Myocyte (in vitro differentiated cells): Measurements from ENCODE around the gene TMEM203. TPM values are rescaled to one million over a fixed set of nuclear protein-coding genes. Genes with fewer than 3 reads are reported as not detected.
A peak's percentile ranks its signal among the peaks of the same experiment; 100 is the strongest.
"Not testable (repeated sequence)": the region's sequence is repeated elsewhere in the genome, so short reads cannot be mapped to it uniquely, and the experiment has no call there.

Source experiments
- DNase-seq: peaks from one replicate; pipeline ENCODE4 v3.0.0-alpha.2; 2012; ENCODE audit warnings: low read depth
- polyA plus RNA-seq: library from polyadenylated mRNA; unstranded; fragments of >200 nt; gene quantifications from one replicate; pipeline ENCODE4 v1.2.1, GENCODE V29; 2012; ENCODE audit warnings: missing spikeins
- total RNA-seq: library from RNA; depleted of rRNA; stranded (reverse); fragments of >200 nt; gene quantifications from 2 replicates; pipeline ENCODE4 v1.2.3, GENCODE V29; 2014

TMEM203 gene, protein sequence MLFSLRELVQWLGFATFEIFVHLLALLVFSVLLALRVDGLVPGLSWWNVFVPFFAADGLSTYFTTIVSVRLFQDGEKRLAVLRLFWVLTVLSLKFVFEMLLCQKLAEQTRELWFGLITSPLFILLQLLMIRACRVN
- total RNA-seq = 39.2 and 48.4 TPM in 2 replicates
- polyA plus RNA-seq = 40.9 TPM

DNA sequence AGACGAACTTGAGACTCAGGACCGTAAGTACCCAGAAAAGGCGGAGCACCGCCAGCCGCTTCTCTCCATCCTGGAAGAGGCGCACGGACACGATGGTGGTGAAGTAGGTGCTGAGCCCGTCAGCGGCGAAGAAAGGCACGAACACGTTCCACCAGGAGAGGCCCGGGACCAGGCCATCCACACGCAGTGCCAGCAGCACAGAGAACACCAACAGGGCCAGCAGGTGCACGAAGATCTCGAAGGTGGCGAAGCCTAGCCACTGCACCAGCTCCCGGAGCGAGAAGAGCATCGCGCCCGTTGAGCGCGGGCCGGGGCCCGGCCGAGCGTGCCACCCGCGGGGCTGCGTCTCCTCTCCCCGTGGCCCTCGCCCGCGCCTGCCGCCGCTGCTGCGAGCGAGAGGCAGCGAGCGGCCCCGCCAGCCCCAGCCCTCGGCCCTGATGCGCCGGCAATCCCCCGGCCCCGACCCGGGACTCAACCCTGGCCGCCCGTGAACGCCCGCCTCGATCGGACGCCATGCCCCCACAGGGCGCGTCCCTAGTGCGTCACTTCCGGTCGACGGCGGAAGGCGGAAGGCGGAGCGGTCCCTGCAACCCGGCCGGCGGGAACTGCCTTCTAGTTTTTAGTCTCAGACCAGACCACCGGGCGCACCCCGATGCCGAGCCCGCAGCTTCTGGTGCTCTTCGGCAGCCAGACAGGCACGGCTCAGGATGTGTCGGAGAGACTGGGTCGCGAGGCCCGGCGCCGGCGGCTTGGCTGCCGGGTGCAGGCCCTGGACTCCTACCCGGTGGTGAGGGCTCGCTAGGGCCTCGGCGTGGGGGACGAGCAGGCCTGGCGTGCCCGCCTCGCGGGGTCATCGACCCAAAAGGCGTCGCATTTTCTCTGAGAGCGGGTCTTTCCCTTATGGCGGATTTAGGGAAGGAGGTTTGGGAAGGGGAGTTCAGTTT, at the start of gene TMEM203, which contains the start of gene NDOR1:
TSS of gene TMEM203 (minus strand) at position 523 of the 944 bp plus-strand sequence. CDS start at position 289, 234 bp downstream.
TSS of gene NDOR1 (plus strand) at position 575 of the 944 bp plus-strand sequence. CDS start at position 653, 78 bp downstream.
- DNase-seq = peak; percentile 86

- peak; percentile 88 for DNase-seq
These were observed 49.4 kb upstream of the TMEM203 start, which contains the start of gene NELFB for GRCh38 chr9:137254624-137255447. NELFB (plus strand) TSS chr9:137255327.

DNA sequence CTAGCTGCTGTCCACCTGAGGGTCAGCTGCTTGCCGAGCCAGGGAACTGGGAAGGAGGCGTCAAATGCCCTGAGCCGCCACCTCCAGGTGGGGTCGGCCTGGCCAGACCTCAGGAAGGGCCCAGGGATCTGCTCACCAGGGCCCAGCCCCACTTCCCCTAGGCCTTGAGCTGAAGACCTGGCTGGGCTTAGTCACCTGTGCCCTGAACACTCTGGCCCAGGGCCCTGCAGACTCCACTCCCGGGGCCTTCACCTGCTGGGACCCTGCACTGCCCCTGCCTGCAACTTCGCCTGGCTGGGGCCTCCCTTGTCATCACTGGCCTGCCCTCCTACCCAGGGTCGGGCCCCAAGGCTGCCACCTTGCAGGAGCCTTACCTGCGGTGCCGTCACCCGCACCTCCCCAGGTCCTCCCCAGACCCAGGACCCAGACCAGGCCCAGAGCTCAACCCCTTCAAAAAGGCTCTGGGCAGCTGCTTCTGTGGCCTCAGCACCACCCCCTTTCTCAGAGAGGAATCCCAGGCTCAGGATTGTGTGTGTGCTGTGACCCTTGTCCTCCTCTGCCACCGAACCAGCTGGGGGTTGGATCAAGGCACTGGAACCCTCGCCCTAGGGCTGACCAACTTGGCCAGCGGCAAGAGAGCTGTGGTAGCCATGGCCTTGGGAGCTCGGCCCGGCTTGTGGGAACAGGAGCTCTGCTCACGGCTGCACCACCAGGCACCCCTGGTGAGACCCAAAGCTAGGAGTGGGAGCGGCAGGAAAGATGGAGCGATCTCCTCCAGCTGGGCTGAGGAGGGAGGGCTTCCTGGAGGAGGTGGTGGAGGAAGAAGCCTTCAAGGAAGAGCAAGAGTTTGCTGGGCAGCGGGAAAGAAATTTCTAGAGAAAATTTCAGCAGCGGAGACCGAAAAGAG, 48.5 kb upstream of the TMEM203 start:
- DNase-seq = peak; percentile 62

DNA sequence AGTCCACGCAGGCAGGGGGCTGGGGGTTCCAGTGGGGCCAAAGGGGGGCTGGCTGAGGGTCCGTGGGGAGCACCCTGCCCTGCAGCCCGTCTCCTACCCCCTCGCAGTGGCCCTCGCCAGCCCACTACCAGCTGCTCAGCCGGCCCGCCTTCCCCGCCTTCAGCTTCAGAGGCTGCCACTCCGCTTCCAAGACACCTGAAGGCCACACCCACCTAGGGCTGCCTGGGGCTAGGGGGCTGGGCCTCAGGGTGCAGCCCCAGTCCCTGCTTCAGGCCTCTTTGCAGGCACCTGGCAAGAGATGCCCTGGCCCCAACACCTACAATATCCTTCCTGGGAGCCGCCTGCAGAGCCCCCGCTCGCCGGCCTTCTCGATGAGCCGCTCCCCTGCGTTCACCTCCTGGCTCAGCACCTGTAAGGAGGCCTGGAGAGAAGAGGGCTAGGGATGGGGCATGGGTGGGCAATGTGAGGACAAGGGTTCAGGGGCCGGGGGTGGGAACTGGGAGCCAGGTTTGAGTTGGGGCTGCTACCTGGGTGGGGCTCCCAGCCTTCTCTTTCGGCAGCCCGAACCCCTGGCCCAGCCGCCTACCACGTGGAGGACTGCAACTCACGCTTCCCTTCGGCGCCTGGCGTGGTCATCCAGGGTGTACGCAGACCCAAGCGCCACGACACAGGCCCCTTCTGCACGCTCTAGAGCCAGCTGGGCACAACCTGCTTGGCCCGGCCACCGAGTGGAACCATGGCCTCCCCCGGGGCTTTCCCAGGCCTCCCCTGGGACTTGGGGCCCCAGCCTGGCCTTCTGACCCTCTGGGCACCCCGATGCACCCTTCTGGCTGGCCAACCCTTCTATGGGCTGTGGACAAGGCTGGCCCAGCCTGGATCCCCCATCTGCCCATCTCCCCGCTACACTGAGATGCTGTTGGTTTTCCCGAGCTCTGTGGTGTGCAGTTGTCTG, 47.4 kb upstream of the TMEM203 start:
- DNase-seq = no peak

DNA sequence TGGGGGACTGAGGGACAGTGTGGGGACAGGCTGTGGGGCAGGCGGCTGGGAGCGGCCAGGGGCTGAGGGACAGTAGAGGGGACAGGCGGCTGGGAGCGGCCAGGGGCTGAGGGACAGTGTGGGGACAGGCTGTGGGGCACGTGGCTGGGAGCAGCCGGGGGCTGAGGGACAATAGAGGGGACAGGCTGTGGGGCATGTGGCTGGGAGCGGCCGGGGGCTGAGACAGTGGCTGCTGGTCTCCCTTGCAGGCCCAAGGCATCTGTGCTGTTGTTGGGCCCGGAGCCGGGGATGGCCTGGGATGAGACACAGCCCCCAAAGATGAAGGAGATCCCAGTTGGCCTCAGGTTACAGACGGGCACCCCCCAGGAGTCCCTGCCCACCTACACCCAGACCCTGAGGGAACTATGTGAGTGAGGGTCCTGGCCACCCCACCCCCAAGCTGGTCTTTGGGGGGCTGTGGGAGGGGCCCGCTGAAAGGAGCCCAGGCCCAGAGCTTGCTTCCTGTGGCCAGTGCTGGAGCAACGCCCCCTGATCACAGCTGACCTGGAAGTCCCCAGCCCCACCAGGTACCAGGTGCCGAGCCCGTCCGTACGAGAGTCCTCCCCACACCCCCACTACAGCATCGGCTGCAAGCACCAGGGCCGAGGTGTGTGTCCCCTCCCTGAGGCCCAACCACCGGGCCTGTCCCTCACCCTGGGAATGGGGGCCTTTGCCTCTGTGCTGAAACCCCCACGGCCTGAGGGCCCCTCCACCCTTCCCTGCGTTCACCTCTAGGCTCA, 46.2 kb upstream of the TMEM203 start:
- no peak for DNase-seq

DNA sequence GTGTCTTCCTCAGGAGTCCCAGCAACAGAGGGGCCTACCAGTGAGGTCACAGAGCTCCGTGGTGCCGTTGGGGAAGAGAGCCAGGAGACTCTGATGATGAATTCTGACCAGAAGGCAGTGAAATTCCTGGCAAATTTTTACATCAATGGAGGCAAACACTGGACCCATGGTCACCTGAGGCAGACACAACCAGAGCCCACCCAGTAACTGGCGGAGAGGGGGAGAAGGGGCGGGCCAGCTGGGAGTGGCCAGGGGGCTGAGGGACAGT, 45.7 kb upstream of the TMEM203 start, which contains the start of gene STPG3:
TSS of gene STPG3 (plus strand) at position 93 of the 268 bp plus-strand sequence. CDS start at position 94, 1 bp downstream.
- DNase-seq = no peak

GRCh38 chr9:137250329-137251193, 45.1 kb upstream of the TMEM203 start:
- no peak for DNase-seq

- no peak for DNase-seq
These were observed 42.4 kb upstream of the TMEM203 start for GRCh38 chr9:137247916-137248175.

- DNase-seq = no peak
These were observed 41.9 kb upstream of the TMEM203 start for GRCh38 chr9:137247135-137247915.

- DNase-seq = no peak
These were observed 40.3 kb upstream of the TMEM203 start for GRCh38 chr9:137245450-137246421.

DNA sequence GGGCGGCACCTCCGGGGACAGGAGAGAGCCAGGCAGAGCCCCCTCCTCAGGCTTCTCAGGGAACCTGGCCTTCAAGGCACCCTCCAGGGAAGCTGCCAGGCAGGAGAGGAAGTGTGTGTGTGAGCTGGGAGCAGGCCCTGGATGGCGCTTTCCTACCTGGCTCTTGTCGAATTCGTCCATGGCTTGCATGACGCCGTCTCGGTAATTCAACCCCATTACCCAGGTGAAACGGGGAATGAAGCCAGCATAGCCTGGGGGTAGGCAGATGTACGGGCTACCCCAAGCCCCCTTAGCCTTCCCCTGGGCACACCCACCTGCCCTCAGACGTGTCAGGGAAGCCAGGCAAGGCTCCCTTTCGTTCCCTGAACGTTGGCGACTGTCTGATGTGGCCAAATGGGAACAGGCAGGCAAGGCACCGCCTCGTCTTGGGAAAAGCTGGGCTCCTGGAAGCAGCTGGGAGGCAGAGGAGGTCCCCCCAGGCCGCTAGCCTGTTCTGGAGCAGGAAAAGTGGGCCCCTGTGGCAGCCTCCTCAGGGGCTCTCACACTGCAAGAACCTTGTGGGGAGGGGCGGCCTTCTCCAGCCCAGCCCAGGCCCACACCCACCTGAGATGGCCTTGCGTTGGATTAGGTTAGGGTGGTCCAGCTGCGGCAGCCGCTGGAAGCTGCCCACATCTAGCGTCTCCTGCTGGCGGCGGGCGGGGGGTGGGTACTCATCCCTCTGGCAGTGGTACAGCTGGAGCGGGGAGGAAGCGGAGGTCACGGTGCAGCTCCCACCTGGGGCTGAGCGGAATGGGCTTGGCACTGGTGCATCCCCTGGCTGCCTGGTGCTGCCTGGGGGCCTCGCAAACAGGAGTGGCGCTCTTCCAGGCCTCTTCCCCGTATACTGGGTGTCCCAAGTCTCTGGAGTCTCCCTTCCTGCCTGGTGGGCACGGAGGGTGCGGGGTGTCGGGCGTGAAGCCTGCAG, 39.3 kb upstream of the TMEM203 start:
- no peak for DNase-seq

DNA sequence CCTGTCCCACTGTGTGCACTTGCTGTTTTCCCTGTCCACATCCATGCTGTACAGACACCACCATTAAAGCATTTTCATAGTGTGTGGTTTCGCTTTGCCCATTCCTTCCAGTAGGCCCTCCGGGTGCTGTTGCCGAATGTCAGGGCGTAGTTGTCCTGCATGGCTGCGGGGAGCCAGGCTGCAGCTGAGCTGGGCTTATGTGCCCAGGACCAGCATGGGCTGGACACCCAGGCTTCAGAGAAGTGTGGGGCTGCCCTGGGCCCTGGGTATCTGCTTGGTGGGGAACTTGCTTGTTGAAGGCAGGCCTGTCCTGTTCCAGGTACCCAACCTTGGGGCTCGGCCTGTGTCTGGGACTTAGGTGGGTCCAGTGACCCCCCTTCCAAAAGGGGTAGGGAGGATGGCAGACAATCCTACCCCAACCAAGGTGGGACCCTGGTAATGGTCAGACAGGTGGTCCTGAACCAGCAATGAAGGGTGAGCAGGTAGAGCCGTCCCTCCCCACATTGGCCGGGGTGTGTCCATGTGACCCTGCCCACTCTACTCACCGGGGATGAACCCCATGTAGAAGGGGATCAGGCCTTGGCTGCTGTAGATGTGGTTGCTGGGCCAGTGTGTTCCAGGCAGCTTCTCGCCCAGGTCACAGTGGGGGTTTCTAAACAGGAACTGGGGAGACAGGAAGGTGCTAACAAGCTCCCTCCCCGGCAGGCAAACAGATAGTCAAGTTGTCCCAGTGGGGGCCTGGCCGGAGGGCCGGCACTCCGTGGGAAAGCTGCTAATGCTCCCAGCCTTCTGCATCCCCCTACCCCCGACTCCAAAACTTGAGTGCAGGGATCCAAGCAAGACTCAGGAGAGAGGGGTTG, 38.4 kb upstream of the TMEM203 start:
- no peak for DNase-seq

DNA sequence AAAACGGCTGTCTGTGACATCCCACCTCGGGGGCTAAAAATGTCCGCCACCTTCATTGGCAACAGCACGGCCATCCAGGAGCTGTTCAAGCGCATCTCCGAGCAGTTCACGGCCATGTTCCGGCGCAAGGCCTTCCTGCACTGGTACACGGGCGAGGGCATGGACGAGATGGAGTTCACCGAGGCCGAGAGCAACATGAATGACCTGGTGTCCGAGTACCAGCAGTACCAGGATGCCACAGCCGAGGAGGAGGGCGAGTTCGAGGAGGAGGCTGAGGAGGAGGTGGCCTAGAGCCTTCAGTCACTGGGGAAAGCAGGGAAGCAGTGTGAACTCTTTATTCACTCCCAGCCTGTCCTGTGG, 37.8 kb upstream of the TMEM203 start:
- DNase-seq = not testable (repeated sequence)
